H9 (cell line): ENCODE data around the gene AKT3. TPM values are rescaled to one million over a fixed set of nuclear protein-coding genes. Genes with fewer than 3 reads are reported as not detected.

ENCODE experiments used
- DNase-seq: peaks from one replicate; pipeline ENCODE4 v3.0.0-alpha.2; 2017
- H2AFZ ChIP-seq: one replicate; pipeline ENCODE4 v1.6.1; 2013; ENCODE audit warnings: mild to moderate bottlenecking, low read length, control low read depth, moderate library complexity
- H2AK5ac ChIP-seq: 2 replicates; pipeline ENCODE4 v1.6.1; 2013; ENCODE audit warnings: low read length, control low read depth, mixed read lengths; ENCODE audit not compliant: insufficient read length
- H2BK120ac ChIP-seq: one replicate; pipeline ENCODE4 v1.6.1; 2013; ENCODE audit warnings: low read depth, mild to moderate bottlenecking, low read length, control low read depth, inconsistent platforms; ENCODE audit not compliant: poor library complexity, severe bottlenecking
- H2BK12ac ChIP-seq: 2 replicates; pipeline ENCODE4 v1.6.1; 2013; ENCODE audit warnings: low read length, control low read depth, mixed read lengths, low read depth; ENCODE audit not compliant: insufficient read length
- H2BK15ac ChIP-seq: 2 replicates; pipeline ENCODE4 v1.6.1; 2013; ENCODE audit warnings: low read depth, low read length, control low read depth
- H2BK20ac ChIP-seq: one replicate; pipeline ENCODE4 v1.6.1; 2013; ENCODE audit warnings: low read depth, mild to moderate bottlenecking, low read length, control low read depth, inconsistent platforms; ENCODE audit not compliant: poor library complexity, severe bottlenecking
- H2BK5ac ChIP-seq: 2 replicates; pipeline ENCODE4 v1.6.1; 2013; ENCODE audit warnings: low read length, control low read depth, mixed read lengths; ENCODE audit not compliant: insufficient read length
- H3K14ac ChIP-seq: 2 replicates; pipeline ENCODE4 v1.6.1; 2013; ENCODE audit warnings: low read length, control low read depth; ENCODE audit not compliant: insufficient read depth
- H3K18ac ChIP-seq: 2 replicates; pipeline ENCODE4 v1.6.1; 2013; ENCODE audit warnings: low read depth, mild to moderate bottlenecking, mixed read lengths, low read length, control low read depth; ENCODE audit not compliant: insufficient read length
- H3K23ac ChIP-seq: 2 replicates; pipeline ENCODE4 v1.6.1; 2013; ENCODE audit warnings: low read length, control low read depth, mixed read lengths, low read depth; ENCODE audit not compliant: insufficient read length
- H3K23me2 ChIP-seq: 2 replicates; pipeline ENCODE4 v1.6.1; 2013; ENCODE audit warnings: low read depth, mild to moderate bottlenecking, mixed read lengths, low read length, control low read depth; ENCODE audit not compliant: insufficient read length, poor library complexity, severe bottlenecking
- H3K27ac ChIP-seq: 2 replicates; pipeline ENCODE4 v1.5.1; 2013; ENCODE audit warnings: low read length, control low read depth, mixed read lengths, low read depth; ENCODE audit not compliant: insufficient read length
- H3K27me3 ChIP-seq: 2 replicates; pipeline ENCODE4 v1.6.1; 2013; ENCODE audit warnings: low read length, control low read depth, inconsistent platforms; ENCODE audit not compliant: insufficient read depth
- H3K4ac ChIP-seq: 2 replicates; pipeline ENCODE4 v1.6.1; 2013; ENCODE audit warnings: low read depth, mild to moderate bottlenecking, control low read depth, inconsistent platforms, low read length, moderate library complexity
- H3K4me1 ChIP-seq: 2 replicates; pipeline ENCODE4 v1.6.1; 2013; ENCODE audit warnings: low read length, control low read depth, inconsistent platforms; ENCODE audit not compliant: insufficient read depth
- H3K4me2 ChIP-seq: 2 replicates; pipeline ENCODE4 v1.6.1; 2013; ENCODE audit warnings: low read length, control low read depth, mixed read lengths; ENCODE audit not compliant: insufficient read length, insufficient read depth
- H3K56ac ChIP-seq: 2 replicates; pipeline ENCODE4 v1.6.1; 2013; ENCODE audit warnings: low read depth, mild to moderate bottlenecking, mixed read lengths, low read length, control low read depth; ENCODE audit not compliant: insufficient read length
- H3K79me1 ChIP-seq: 2 replicates; pipeline ENCODE4 v1.6.1; 2013; ENCODE audit warnings: low read depth, mild to moderate bottlenecking, moderate library complexity, low read length, control low read depth, inconsistent platforms; ENCODE audit not compliant: insufficient read depth, poor library complexity, severe bottlenecking
- H3K79me2 ChIP-seq: 2 replicates; pipeline ENCODE4 v1.6.1; 2013; ENCODE audit warnings: low read length, control low read depth, inconsistent platforms; ENCODE audit not compliant: insufficient read depth
- H3K9ac ChIP-seq: 2 replicates; pipeline ENCODE4 v1.6.1; 2013; ENCODE audit warnings: low read length, control low read depth, mixed read lengths; ENCODE audit not compliant: insufficient read length; ENCODE audit errors: extremely low read depth
- H3K9me3 ChIP-seq: one replicate; pipeline ENCODE4 v1.6.1; 2013; ENCODE audit warnings: low read depth, low read length, inconsistent platforms; ENCODE audit not compliant: control insufficient read depth
- H3T11ph ChIP-seq: one replicate; pipeline ENCODE4 v1.6.1; 2013; ENCODE audit warnings: mild to moderate bottlenecking, low read length, control low read depth, inconsistent platforms
- H4K20me1 ChIP-seq: one replicate; pipeline ENCODE4 v1.6.1; 2013; ENCODE audit not compliant: control insufficient read depth, insufficient read length, insufficient read depth
- H4K5ac ChIP-seq: 2 replicates; pipeline ENCODE4 v1.6.1; 2013; ENCODE audit warnings: low read depth, mild to moderate bottlenecking, mixed read lengths, low read length, control low read depth; ENCODE audit not compliant: insufficient read length
- H4K8ac ChIP-seq: replicated peaks from 2 replicates; pipeline ENCODE4 v1.6.1; 2013; ENCODE audit warnings: low read length, control low read depth, mixed read lengths, low read depth; ENCODE audit not compliant: insufficient read length
- H4K91ac ChIP-seq: 2 replicates; pipeline ENCODE4 v1.6.1; 2013; ENCODE audit warnings: low read depth, mild to moderate bottlenecking, moderate library complexity, mixed read lengths, low read length, control low read depth; ENCODE audit not compliant: insufficient read length
- H3K27ac Mint-ChIP-seq, 3 experiments: 2 replicates in 2 of 3; 3 replicates in 1 of 3; pipeline ENCODE4 v1.8.0; 2020 to 2021; ENCODE audit warnings: mixed read lengths in 3 of 3, mild to moderate bottlenecking in 1 of 3, moderate library complexity in 1 of 3
- H3K27me3 Mint-ChIP-seq: 2 replicates; pipeline ENCODE4 v1.8.0; 2021; ENCODE audit warnings: low read depth, mild to moderate bottlenecking, moderate library complexity, mixed read lengths
- H3K36me3 Mint-ChIP-seq, 3 experiments: 2 replicates in 2 of 3; 3 replicates in 1 of 3; pipeline ENCODE4 v1.8.0; 2020 to 2021; ENCODE audit warnings: low read depth in 3 of 3, mixed read lengths in 3 of 3; ENCODE audit not compliant: insufficient read depth in 1 of 3
- H3K4me1 Mint-ChIP-seq, 2 experiments: 2 replicates each; pipeline ENCODE4 v1.8.0; 2020; ENCODE audit warnings: mixed read lengths in 2 of 2
- H3K4me3 Mint-ChIP-seq, 2 experiments: 2 replicates in 1 of 2; 3 replicates in 1 of 2; pipeline ENCODE4 v1.8.0; 2020 to 2021; ENCODE audit warnings: mild to moderate bottlenecking in 2 of 2, mixed read lengths in 2 of 2, moderate library complexity in 1 of 2
- H3K9me3 Mint-ChIP-seq, 2 experiments: 2 replicates in 1 of 2; 3 replicates in 1 of 2; pipeline ENCODE4 v1.8.0; 2020; ENCODE audit warnings: mild to moderate bottlenecking in 2 of 2, mixed read lengths in 2 of 2, moderate library complexity in 1 of 2
- CTCF ChIP-seq: fragments of 200-600 bp; sonication (generic); conservative IDR thresholded peaks from 3 replicates; pipeline ENCODE4 v1.8.0; 2021; ENCODE audit warnings: antibody characterized with exemption, mild to moderate bottlenecking
- total RNA-seq: library from RNA; stranded (reverse); gene quantifications from 2 replicates; pipeline ENCODE4 v1.2.1, GENCODE V29; 2021

Gene AKT3
- total RNA-seq, 1 experiment from 2014 or later = 27.8 TPM

- no peak for TF ChIP-seq CTCF
- Histone ChIP-seq H4K20me1 (no peaks in the 10 kb centered on the region), H3K23me2 (no peaks in the 10 kb centered on the region), H3K18ac (no peak overlapping the region), H4K8ac (no peak overlapping the region), H3K4me2 (no peak overlapping the region), H3K56ac (no peak overlapping the region), H3K4me1 (peaks cover 6% of the 10 kb centered on the region; the same call in 1 of the 2 replicates), H4K5ac (no peak overlapping the region), H2BK5ac (no peak overlapping the region), H2BK15ac (no peak overlapping the region), H4K91ac (no peak overlapping the region), H2BK20ac (no peak overlapping the region), H3K4ac (no peak overlapping the region), H3K79me1 (no peaks in the 10 kb centered on the region), H3K27me3 (no peaks in the 10 kb centered on the region), H2BK120ac (no peak overlapping the region), H3K9me3 (no peaks in the 10 kb centered on the region), H3K23ac (no peak overlapping the region), H3K79me2 (no peaks in the 10 kb centered on the region), H2BK12ac (no peak overlapping the region), H3K14ac (no peak overlapping the region), H2AK5ac (no peak overlapping the region), H3T11ph (no peak overlapping the region), H3K9ac (no peak overlapping the region), H3K27ac (no peak overlapping the region), H2AFZ (no peak overlapping the region)
- Mint-ChIP-seq H3K9me3 (peaks cover 5 to 7% of the 10 kb centered on the region in 2 experiments), H3K27ac (peak overlapping the region in 2 of 3 experiments; percentile 78 to 86; a peak in 3 of 7 replicates), H3K4me3 (peak overlapping the region; percentile 2 to 22; a peak in 2 of 5 replicates), H3K4me1 (peaks cover 34 to 48% of the 10 kb centered on the region in 2 experiments), H3K27me3 (no peaks in the 10 kb centered on the region), H3K36me3 (peaks cover 7 to 20% (median 15%) of the 10 kb centered on the region in 3 experiments)
- DNase-seq = peak; percentile 34
Observed at GRCh38 chr1:243746751-243747150, 103.3 kb downstream of the AKT3 start.
